Measurements from ENCODE around the gene TMCC1.

The TMCC1 gene

DNA sequence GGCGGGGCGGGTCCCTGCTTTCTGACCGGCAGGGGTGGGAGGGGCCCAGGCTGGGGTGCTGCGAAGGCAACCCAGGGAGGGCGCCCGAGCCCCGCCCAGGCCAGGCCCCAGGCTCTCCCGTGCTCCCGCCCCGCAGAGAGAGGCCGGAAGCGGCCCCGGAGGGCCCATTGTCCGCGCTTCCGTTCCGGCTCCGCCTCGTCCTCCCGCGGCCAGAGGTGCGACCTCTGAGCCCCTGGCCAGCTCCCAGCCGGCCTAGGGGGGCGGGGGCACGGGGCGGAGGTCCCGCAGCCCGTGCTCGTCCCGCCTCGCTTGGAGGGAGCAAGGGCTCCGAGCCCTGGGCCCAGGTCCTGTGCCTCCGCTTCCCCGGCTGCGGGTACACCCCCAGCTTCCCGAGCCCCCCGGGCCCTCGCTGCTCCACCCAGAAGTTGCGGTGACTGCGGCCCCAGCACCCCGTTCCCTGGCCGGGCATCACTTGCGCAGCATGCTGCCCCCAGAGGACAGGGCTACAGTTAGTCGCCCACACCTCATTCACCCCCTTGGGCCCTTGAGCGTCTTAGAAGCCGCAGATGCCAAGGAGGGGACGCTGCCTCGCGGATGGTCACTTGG, 266.7 kb downstream of the TMCC1 start:
- H3K27me3 ChIP-seq = no peaks in the 10 kb centered on the region
- no peaks in the 10 kb centered on the region for H3K36me3 ChIP-seq
- H3K4me3 ChIP-seq = peak overlapping the region; percentile 77
- H3K27ac ChIP-seq = peak overlapping the region; percentile 85
- H3K9me3 ChIP-seq = no peaks in the 10 kb centered on the region
- H3K4me1 ChIP-seq = peaks cover 45% of the 10 kb centered on the region
- no peak for TF ChIP-seq Cebpa-rat (IDR thresholded peaks at IDR 0.05)
- peak overlapping the region; percentile 80 for H3K9ac ChIP-seq
- H3K4me2 ChIP-seq = peak overlapping the region; percentile 98
- no peaks in the 10 kb centered on the region for H4K20me1 ChIP-seq

DNA sequence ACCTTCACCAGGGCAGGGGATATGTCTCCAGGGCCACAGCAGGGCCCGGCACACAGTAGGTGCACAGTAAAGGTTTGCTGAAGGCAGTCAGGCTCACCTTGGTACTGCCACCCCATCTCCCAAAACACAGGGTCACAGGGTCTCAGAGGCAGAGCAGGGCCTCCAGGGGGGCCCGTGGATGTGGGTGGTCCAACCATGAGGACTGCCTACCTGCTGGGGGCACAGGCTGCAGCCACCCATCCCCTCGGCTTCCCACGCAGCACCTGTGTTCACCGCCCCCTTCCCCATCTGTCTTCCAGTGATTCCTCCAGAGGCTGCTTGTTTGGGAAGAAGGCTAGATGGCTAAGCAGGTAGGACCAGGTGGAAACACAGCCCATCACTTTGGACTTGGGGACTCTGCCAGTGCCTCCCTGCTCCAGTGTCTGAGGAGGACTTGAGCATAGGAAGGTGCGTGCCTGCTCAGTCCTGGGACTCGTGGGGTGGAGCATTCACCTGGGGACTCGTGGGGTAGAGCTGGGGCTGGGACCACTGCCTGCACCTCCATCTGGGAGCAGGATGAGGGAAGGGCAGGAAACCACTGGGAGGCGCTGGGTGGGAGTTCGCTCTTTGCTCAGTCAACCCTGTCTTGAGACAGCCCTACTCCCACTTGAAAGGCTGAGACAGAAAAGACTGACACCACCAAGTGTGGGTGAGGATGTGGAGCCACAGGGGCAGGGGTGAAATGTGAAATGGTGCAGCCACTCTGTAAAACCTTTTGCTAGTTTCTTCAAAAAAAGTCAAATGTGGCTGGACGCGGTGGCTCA, 268.2 kb downstream of the TMCC1 start:
- Histone ChIP-seq H3K4me1 (peaks cover 60% of the 10 kb centered on the region), H3K9ac (no peak overlapping the region), H3K27me3 (no peaks in the 10 kb centered on the region), H3K4me3 (no peak overlapping the region), H3K9me3 (no peaks in the 10 kb centered on the region), H3K4me2 (peak overlapping the region; percentile 98), H3K27ac (0 out of 2 replicates have a peak overlapping the region, but pooled peaks have one; percentile 10), H3K36me3 (no peaks in the 10 kb centered on the region), H4K20me1 (no peaks in the 10 kb centered on the region)
- TF ChIP-seq Cebpa-rat (IDR thresholded peaks at IDR 0.05) = no peak

DNA sequence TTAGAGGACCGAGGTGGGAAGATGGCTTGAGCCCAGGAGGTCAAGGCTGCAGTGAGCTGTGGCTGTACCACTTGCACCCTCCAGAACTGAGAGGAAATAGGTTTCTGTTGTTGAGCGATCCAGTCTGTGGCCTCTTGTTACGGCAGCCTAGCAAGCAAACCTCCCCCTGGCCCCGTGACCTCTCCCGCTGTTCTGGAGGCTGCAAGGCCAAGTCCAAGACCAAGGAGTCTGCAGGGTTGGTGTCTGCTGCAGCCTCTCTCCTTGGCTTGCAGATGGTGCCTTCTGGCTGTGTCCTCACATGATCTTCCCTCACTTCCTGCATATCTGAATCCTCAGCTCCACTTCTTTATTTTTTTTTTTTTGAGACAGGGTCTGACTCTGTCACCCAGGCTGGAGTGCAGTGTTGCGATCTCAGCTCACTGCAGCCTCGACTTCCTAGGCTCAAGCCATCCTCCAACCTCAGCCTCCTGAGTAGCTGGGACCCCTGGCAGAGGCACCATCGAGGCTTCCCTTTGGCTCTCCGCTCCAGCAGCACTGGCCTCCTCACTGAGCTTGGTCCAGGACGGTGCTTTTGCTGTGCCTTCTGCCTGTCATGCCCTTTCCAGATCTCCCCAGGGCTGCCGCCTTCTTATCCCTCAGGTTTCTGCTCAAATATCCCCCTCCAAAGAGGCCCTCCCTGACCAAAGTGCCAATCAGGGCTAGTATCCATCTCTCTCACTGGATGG, 269.0 kb downstream of the TMCC1 start:
- Histone ChIP-seq H3K36me3 (no peaks in the 10 kb centered on the region), H3K27ac (0 out of 2 replicates have a peak overlapping the region, but pooled peaks have one; percentile 10), H3K27me3 (no peaks in the 10 kb centered on the region), H3K9me3 (no peaks in the 10 kb centered on the region), H3K4me2 (peak overlapping the region; percentile 98), H4K20me1 (no peaks in the 10 kb centered on the region), H3K4me1 (peaks cover 68% of the 10 kb centered on the region), H3K4me3 (no peak overlapping the region), H3K9ac (no peak overlapping the region)
- no peak for TF ChIP-seq Cebpa-rat (IDR thresholded peaks at IDR 0.05)

DNA sequence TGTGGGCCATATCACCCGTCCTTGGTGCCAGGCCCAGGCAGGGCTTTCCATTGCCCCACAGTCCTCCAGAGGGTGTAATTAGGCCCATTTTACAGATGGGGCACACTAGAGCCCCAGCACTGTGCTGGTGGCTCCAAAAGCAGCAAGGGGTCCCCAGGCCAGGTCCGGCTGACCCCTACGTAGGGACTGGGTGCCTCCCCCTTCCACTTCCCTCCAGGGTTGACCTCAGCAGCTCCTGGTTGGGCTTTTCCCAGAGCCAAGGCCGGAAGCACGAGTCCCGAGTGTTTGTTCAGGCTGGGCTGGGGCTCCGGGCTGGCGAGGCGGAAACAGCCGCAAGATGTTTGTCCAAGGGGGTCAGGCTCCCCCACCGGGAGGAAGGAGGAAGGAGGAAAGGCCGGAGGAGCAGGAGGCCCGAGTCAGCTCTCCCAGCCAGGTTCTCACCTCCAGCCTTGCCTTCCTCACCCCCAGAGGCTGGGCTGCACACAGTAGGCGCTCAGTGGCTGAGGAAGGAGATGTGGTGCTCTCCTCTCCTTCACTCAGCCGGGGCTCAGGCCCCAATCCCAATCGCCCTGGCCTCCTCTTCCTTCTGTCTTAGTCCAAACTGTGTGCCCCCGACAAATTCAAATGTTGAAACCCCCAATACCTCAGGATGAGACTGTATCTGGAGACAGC, 269.9 kb downstream of the TMCC1 start:
- H3K9me3 ChIP-seq = no peaks in the 10 kb centered on the region
- H3K4me1 ChIP-seq = peaks cover 77% of the 10 kb centered on the region

DNA sequence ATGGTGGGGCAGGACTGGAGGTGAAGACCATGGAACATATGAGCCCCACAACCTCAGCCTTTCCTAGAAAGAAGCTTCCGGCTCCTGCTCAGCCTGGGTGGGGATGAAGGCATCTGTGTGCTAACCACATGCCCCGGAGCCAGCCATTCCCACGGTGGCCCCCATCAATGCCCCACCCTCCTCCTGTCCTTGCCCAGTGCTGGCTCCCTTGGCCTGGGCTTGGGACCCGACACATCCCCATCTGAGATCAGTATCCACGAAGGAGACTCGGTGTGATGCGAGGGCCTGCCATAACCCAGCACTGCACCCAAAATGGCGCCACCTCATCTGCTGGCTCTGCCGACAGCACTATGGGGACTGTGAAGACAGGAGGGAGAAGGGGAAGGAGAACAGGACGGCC, 270.6 kb downstream of the TMCC1 start:
- peak overlapping the region; percentile 35; the same call in 1 of the 2 replicates for H3K27ac ChIP-seq
- H4K20me1 ChIP-seq = no peaks in the 10 kb centered on the region
- H3K4me2 ChIP-seq = peak overlapping the region; percentile 9; the same call in 1 of the 2 replicates
- H3K27me3 ChIP-seq = no peaks in the 10 kb centered on the region
- no peak for TF ChIP-seq Cebpa-rat (IDR thresholded peaks at IDR 0.05)
- H3K36me3 ChIP-seq = no peaks in the 10 kb centered on the region
- no peak overlapping the region for H3K9ac ChIP-seq
- no peak overlapping the region for H3K4me3 ChIP-seq
- peaks cover 84% of the 10 kb centered on the region for H3K4me1 ChIP-seq
- no peaks in the 10 kb centered on the region for H3K9me3 ChIP-seq

More for the DNA sequence above, 269.9 kb downstream of the TMCC1 start:
- no peaks in the 10 kb centered on the region for H4K20me1 ChIP-seq
- H3K27ac ChIP-seq = peak overlapping the region; percentile 48
- H3K4me3 ChIP-seq = no peak overlapping the region
- H3K4me2 ChIP-seq = no peak overlapping the region
- no peaks in the 10 kb centered on the region for H3K36me3 ChIP-seq
- TF ChIP-seq Cebpa-rat (IDR thresholded peaks at IDR 0.05) = no peak
- no peak overlapping the region for H3K9ac ChIP-seq
- H3K27me3 ChIP-seq = no peaks in the 10 kb centered on the region

DNA sequence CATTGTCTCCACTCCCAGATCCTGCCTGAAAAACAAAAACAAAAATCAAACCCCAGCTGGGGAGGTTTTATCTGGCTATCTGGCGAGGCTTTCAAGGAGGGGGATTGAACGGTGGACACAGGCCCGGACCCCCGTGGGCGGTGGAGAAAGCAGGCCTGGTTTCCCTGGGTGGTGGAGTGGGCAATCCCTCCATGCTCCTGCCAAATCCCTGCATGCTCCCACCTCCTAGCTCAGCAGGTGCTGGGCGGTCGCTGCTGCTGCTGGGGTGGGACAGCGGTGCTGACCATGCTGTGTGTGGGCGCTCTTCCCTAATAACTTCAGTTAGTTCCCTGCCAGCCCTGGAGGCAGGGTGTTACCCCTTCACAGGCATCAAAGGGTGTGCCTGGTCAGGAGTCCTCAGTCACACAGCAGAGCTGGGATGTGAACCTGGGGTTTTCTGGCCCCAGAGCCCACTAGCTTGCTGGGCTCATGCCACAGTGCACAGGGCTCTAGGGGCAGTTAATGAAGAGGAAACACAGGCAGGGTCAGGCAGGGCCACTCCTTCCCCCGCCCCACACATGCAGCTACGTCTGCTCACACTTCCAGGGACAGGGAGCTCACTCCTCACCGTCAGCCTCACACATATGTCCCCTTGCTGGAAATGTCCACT, 271.2 kb downstream of the TMCC1 start:
- H4K20me1 ChIP-seq = no peaks in the 10 kb centered on the region
- no peaks in the 10 kb centered on the region for H3K27me3 ChIP-seq
- H3K36me3 ChIP-seq = no peaks in the 10 kb centered on the region
- H3K4me1 ChIP-seq = peaks cover 90% of the 10 kb centered on the region
- no peak overlapping the region for H3K4me3 ChIP-seq
- H3K4me2 ChIP-seq = peak overlapping the region; percentile 9; the same call in 1 of the 2 replicates
- H3K9me3 ChIP-seq = no peaks in the 10 kb centered on the region
- H3K27ac ChIP-seq = peak overlapping the region; percentile 35; the same call in 1 of the 2 replicates
- H3K9ac ChIP-seq = no peak overlapping the region
- no peak for TF ChIP-seq Cebpa-rat (IDR thresholded peaks at IDR 0.05)

DNA sequence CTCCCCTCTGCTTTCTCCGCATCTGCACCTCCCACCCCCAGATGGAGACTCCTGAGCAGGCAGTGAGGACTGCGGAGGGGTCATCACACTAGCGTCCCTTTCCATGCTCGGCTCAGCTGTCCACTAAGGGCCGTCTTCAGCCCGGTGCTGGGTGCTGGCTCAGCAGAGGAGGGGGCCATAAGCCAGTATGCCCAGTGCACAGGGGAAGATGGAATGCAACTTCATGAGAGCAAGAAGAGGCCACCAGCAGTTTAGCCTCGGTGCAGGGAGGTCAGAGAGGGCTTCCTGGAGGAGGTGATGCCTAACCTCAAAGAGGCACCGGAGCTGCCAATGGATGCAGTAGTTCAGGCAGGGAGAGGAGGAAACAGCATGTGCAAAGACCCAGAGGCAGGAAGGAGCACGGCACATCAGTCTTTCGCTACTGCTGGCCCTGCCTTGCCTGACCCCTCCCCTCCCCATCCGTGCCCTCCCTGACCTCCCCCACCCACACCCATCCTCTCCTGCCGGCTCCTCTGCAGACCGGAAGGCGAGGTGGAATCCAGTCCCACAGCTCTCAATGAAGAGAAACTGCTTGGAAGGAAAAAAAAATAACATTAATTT, 271.8 kb downstream of the TMCC1 start:
- H3K4me3 ChIP-seq = no peak overlapping the region
- H3K36me3 ChIP-seq = no peaks in the 10 kb centered on the region
- H4K20me1 ChIP-seq = no peaks in the 10 kb centered on the region
- no peak for TF ChIP-seq Cebpa-rat (IDR thresholded peaks at IDR 0.05)
- H3K9me3 ChIP-seq = no peaks in the 10 kb centered on the region
- H3K27me3 ChIP-seq = no peaks in the 10 kb centered on the region
- peak overlapping the region; percentile 23 for H3K27ac ChIP-seq
- H3K4me1 ChIP-seq = peaks cover 90% of the 10 kb centered on the region
- H3K9ac ChIP-seq = no peak overlapping the region
- peak overlapping the region; percentile 91 for H3K4me2 ChIP-seq

DNA sequence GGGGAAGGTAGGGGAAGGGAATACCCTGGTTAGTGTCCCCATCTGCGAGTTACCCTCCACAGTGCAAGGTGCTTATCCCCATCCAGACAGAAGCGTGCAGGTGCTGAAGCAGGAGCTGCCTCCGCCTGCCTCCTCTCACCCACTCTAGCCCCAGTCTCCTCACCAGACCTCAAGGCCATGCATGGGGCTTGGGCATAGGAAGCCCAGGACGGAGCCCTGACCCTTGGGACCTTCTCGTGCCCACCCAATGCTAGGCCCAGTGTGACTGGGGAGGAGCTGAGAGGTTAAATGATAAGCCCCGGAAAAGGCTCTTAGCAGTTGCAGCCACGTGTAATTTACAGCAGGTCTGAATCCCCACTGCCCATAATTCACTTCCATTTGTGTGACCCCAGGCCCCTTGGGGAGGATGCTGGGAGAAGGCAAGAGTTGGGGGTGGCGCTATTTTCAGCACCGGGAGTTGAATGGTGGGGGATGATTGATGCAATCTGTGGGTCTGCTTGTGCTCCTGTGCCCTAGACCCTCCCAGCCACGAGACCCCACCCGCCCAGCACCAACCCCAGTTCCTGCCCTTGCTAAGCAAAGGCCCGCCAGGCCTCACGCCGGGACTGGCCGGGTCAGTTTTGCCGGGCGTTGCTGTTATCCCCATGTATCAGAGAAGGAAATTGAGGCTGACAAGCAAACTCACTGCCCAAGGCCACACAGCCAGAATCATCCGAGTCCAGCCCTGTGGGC, 272.5 kb downstream of the TMCC1 start:
- no peak for TF ChIP-seq Cebpa-rat (IDR thresholded peaks at IDR 0.05)
- H3K4me1 ChIP-seq = peaks cover 92% of the 10 kb centered on the region
- no peaks in the 10 kb centered on the region for H3K9me3 ChIP-seq
- no peak overlapping the region for H3K9ac ChIP-seq
- no peaks in the 10 kb centered on the region for H3K27me3 ChIP-seq
- H3K4me2 ChIP-seq = peak overlapping the region; percentile 91
- H3K27ac ChIP-seq = peak overlapping the region; percentile 23
- no peaks in the 10 kb centered on the region for H4K20me1 ChIP-seq
- no peak overlapping the region for H3K4me3 ChIP-seq
- no peaks in the 10 kb centered on the region for H3K36me3 ChIP-seq

All from BLaER1 (cell line).